ENCODE results near the gene MAPK8IP3. TPM values are rescaled to one million over a fixed set of nuclear protein-coding genes. Genes with fewer than 3 reads are reported as not detected.

Gene MAPK8IP3
- total and polyA plus RNA-seq, 12 donors = 12.1 to 430 (median 56.1) TPM

GRCh38 chr16:1791256-1791942 is 85.4 kb downstream of the MAPK8IP3 start:
- DNase-seq = no peak
- TF ChIP-seq POLR2A (IDR thresholded peaks at IDR 0.05) = no peak
- no peak for TF ChIP-seq CTCF (IDR thresholded peaks at IDR 0.05)
- Histone ChIP-seq H3K27ac (no peak overlapping the region), H3K27me3 (no peaks in the 10 kb centered on the region), H3K4me1 (replicated peaks in 1 of 2) (no peaks in the 10 kb centered on the region), H3K36me3 (replicated peaks in 1 of 2) (peaks cover 0 to 31% of the 10 kb centered on the region in 2 donors), H3K4me3 (no peak overlapping the region), H3K9me3 (replicated peaks in 1 of 3) (no peaks in the 10 kb centered on the region)
- WGBS, 4 donors = 80 to 96% (median 95%) methylated on average over 1 to 53 of the region's 53 CpGs
- intact Hi-C loops (cut with DNase I) = no loop called here

- Histone ChIP-seq H3K4me1 (replicated peaks in 1 of 2) (no peaks in the 10 kb centered on the region), H3K36me3 (replicated peaks in 1 of 2) (peaks cover 0 to 24% of the 10 kb centered on the region in 2 donors), H3K27me3 (no peaks in the 10 kb centered on the region), H3K9me3 (replicated peaks in 1 of 3) (no peaks in the 10 kb centered on the region), H3K27ac (no peak overlapping the region), H3K4me3 (no peak overlapping the region)
- intact Hi-C loops (cut with DNase I) = no loop called here
- TF ChIP-seq POLR2A (IDR thresholded peaks at IDR 0.05) (no peak), CTCF (IDR thresholded peaks at IDR 0.05) (no peak)
- DNase-seq = peak in 2 of 7 donors; percentile 15 to 20
- 92 to 96% (median 93%) methylated on average over 9 to 59 of the region's 59 CpGs for WGBS, 4 donors
These were observed 86.2 kb downstream of the MAPK8IP3 start for GRCh38 chr16:1791943-1792812.

DNA sequence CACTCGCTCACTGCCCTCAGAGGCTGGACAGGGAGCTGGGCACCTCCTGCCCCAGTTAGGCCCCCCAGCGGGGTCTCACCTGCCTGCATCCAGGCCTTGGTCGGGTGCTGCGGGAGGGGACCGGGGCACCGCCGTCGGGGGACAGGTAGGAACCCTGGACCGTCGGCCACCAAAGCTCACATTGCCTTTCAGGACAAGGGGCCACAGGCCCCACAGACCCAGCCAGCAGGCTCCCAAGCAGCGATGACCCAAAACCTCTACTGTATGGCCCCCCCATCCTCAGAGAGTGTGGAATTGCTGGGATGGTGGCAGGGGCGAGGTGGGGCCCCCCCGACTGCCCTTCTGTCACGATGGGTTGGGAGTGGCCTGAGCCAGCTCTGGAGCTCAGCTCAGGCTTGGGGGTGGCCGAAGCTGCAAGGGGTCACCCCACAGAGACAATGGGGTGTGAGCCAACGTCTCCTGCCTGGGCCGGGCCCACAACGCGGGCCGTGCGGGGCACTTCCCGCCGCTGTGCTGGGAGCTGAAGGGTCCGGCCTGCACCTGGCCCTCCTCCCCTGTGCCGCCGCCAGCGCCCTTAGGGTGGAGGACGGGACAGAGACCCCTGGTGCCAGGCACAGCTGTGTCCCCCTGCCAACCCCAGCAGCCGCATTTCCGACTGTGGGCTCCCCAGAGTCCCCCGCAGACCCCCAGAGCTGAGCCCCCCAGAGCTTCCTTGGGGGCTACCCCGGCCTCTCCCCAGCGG is 87.0 kb downstream of the MAPK8IP3 start:
- no peaks in the 10 kb centered on the region for H3K9me3 ChIP-seq (replicated peaks in 1 of 3)
- peaks cover 0 to 17% of the 10 kb centered on the region in 2 donors for H3K36me3 ChIP-seq (replicated peaks in 1 of 2)
- H3K4me1 ChIP-seq (replicated peaks in 1 of 2) = no peaks in the 10 kb centered on the region
- no peak overlapping the region for H3K4me3 ChIP-seq
- WGBS, 4 donors = 60 to 90% (median 88%) methylated on average over 1 to 33 of the region's 33 CpGs
- no peak for DNase-seq
- intact Hi-C loops (cut with DNase I) = no loop called here
- no peak overlapping the region for H3K27ac ChIP-seq
- no peaks in the 10 kb centered on the region for H3K27me3 ChIP-seq
- no peak for TF ChIP-seq POLR2A (IDR thresholded peaks at IDR 0.05)
- no peak for TF ChIP-seq CTCF (IDR thresholded peaks at IDR 0.05)

All from adrenal gland (tissue), 12 donors.